Measurements from ENCODE around the gene SLC25A30. TPM values are rescaled to one million over a fixed set of nuclear protein-coding genes. Genes with fewer than 3 reads are reported as not detected.

The SLC25A30 gene
- total and polyA plus RNA-seq, 9 of the 15 experiments (the other 6 are each of a cell fraction or from before 2014, with no cell fraction given): 1.1 to 11.1 (median 5.6) TPM

GRCh38 chr13:45373162-45373547, 45.0 kb downstream of the SLC25A30 start:
- 0 out of 3 replicates have a peak overlapping the region, but pooled peaks have one; percentile 7 for H3K27ac ChIP-seq (ENCODE audit: extremely low read depth, low read depth, low read length)
- no peaks in the 10 kb centered on the region for H3K36me3 ChIP-seq (ENCODE audit: control insufficient read depth, insufficient read depth, low read length)
- WGBS (ENCODE audit: insufficient coverage, low coverage, missing lambda C conversion rate): 16% methylated on average over 5 of the region's 5 CpGs
- FAIRE-seq (no peak), DNase-seq (ENCODE audit: extremely low read depth in 1 of 4, low spot score in 3 of 4) (peak in 1 of 4 experiments; percentile 33), ATAC-seq (peak; percentile 73)
- H3K27me3 ChIP-seq (ENCODE audit: control insufficient read depth in 2 of 2, insufficient read depth in 2 of 2, low read length in 2 of 2): no peaks in the 10 kb centered on the region
- peaks cover 9 to 17% of the 10 kb centered on the region in 2 experiments; a peak in 4 of 5 replicates for H3K4me1 ChIP-seq (replicated peaks in 1 of 2; ENCODE audit: control insufficient read depth in 2 of 2, insufficient read depth in 2 of 2, low read length in 2 of 2)
- POLR2A ChIA-PET: no interaction called here
- no peaks in the 10 kb centered on the region for H3K9me1 ChIP-seq (ENCODE audit: control insufficient read depth, insufficient read depth, low read length)
- no peaks in the 10 kb centered on the region for H3K9me3 ChIP-seq (replicated peaks; ENCODE audit: control insufficient read depth, insufficient read depth, low read depth, low read length)
- no TSS peak for BruUV-seq (replicated peaks)
- H3K79me2 ChIP-seq (ENCODE audit: control insufficient read depth, insufficient read depth, low read length): no peaks in the 10 kb centered on the region
- H3K4me2 ChIP-seq (ENCODE audit: insufficient read depth, low read length): peak overlapping the region; percentile 17; the same call in 1 of the 2 replicates
- no peak overlapping the region for H3K4me3 ChIP-seq
- in situ Hi-C loops (cut with MboI) (loop anchor here (25.0 kb wide), 1 partner anchor 339 kb away; the partner anchor contains the start of gene CBY2), intact Hi-C loops (cut with micrococcal nuclease) (loop anchor here (5.0 to 10.0 kb wide), 2 partner anchors 92 to 344 kb away; partner anchors contain the start of gene COG3)
- peak overlapping the region; percentile 47; the same call in 1 of the 2 replicates for H2AFZ ChIP-seq (ENCODE audit: low read depth, low read length)
- H4K20me1 ChIP-seq (replicated peaks; ENCODE audit: control insufficient read depth, insufficient read depth, low read length): no peaks in the 10 kb centered on the region
- no peak overlapping the region; a peak in 1 of 4 replicates for H3K9ac ChIP-seq (ENCODE audit: insufficient read depth in 1 of 2, low read depth in 2 of 2, low read length in 2 of 2)
- CTCF ChIA-PET (ENCODE audit: low intra/inter-chr PET ratio): interaction anchor here (0.5 kb wide), 1 partner anchor 101 kb away, joined by 3 read pairs; no protein-coding TSS in a partner anchor
- TF ChIP-seq THRA (IDR thresholded peaks at IDR 0.05) (peak; percentile 48; the same call in 1 of the 2 replicates), ZNF277 (CRISPR knock-in tag; IDR thresholded peaks at IDR 0.05; ENCODE audit: borderline replicate concordance) (no peak), ZBTB33 (CRISPR knock-in tag; IDR thresholded peaks at IDR 0.05) (no peak), NCOR1 (IDR thresholded peaks at IDR 0.05) (peak; percentile 38; the same call in 1 of the 2 replicates), CBFA2T3 (IDR thresholded peaks at IDR 0.05) (peak; percentile 34; the same call in 1 of the 2 replicates), ARID1B (IDR thresholded peaks at IDR 0.05) (peak; percentile 40), L3MBTL2 (IDR thresholded peaks at IDR 0.05) (0 out of 2 replicates have a peak, but pooled peaks have one; percentile 16), MTA2 (IDR thresholded peaks at IDR 0.05; ENCODE audit: low read depth) (0 out of 2 replicates have a peak, but pooled peaks have one; percentile 15), ESRRA (IDR thresholded peaks at IDR 0.05; ENCODE audit: borderline replicate concordance, low read depth) (peak; percentile 57), CXXC5 (CRISPR knock-in tag; IDR thresholded peaks at IDR 0.05) (no peak), ATF7 (IDR thresholded peaks at IDR 0.05) (0 out of 2 replicates have a peak, but pooled peaks have one; percentile 14), ZNF280A (IDR thresholded peaks at IDR 0.05; ENCODE audit: low read depth, partially characterized antibody) (no peak)

All from K562 (cell line).